Measurements from ENCODE around the gene LSAMP. TPM values are rescaled to one million over a fixed set of nuclear protein-coding genes. Genes with fewer than 3 reads are reported as not detected.

The LSAMP gene
- total and polyA plus RNA-seq, 2 donors (not counting 3 experiments of a cell fraction or from before 2014, with no cell fraction given): not detected

- Histone ChIP-seq H3K4me3 (replicated peaks in 1 of 3; ENCODE audit: insufficient read depth in 1 of 3, low read depth in 1 of 3, low read length in 3 of 3) (no peak overlapping the region), H3K27ac (ENCODE audit: insufficient read depth, low read depth, low read length) (no peak overlapping the region), H3K9ac (replicated peaks; ENCODE audit: extremely low read depth, insufficient read depth, low read length) (no peak overlapping the region), H3K9me3 (replicated peaks; ENCODE audit: control insufficient read depth, insufficient read depth, low read length) (no peaks in the 10 kb centered on the region), H2AFZ (ENCODE audit: low read depth, low read length) (no peak overlapping the region), H3K79me2 (ENCODE audit: control insufficient read depth, insufficient read depth, low read length) (no peaks in the 10 kb centered on the region), H3K9me1 (replicated peaks; ENCODE audit: control insufficient read depth, extremely low read depth, insufficient read depth, low read length) (no peaks in the 10 kb centered on the region), H3K4me1 (ENCODE audit: control insufficient read depth, extremely low read depth, insufficient read depth, low read length) (no peaks in the 10 kb centered on the region), H4K20me1 (replicated peaks; ENCODE audit: control insufficient read depth, extremely low read depth, insufficient read depth, low read length) (no peaks in the 10 kb centered on the region), H3K36me3 (ENCODE audit: control insufficient read depth in 2 of 2, extremely low read depth in 1 of 2, insufficient read depth in 2 of 2, low read length in 2 of 2) (no peaks in the 10 kb centered on the region), H3K4me2 (ENCODE audit: insufficient read depth, low read length) (no peak overlapping the region), H3K27me3 (ENCODE audit: control insufficient read depth in 2 of 2, insufficient read depth in 2 of 2, low read length in 2 of 2) (no peaks in the 10 kb centered on the region)
- intact Hi-C loops (cut with micrococcal nuclease): no loop called here
- BruUV-seq (replicated peaks): no TSS peak
- ChIA-PET POLR2A (no interaction called here), CTCF (no interaction called here)
- dilution Hi-C loops (cut with MboI; ENCODE audit: extremely low pct_ligation_motif_present, low sequenced_read_pairs): no loop called here
- DNase-seq (ENCODE audit: low read depth, low spot score): no peak
- FAIRE-seq: no peak
- TF ChIP-seq MYC (IDR thresholded peaks at IDR 0.05; ENCODE audit: low read depth, low read length) (no peak), EZH2 (IDR thresholded peaks at IDR 0.05; ENCODE audit: borderline replicate concordance, low read depth, low read length, severe bottlenecking) (no peak), CTCF (IDR thresholded peaks at IDR 0.05; ENCODE audit: extremely low read depth in 1 of 2, insufficient read depth in 1 of 2, low read depth in 1 of 2, low read length in 2 of 2) (no peak), GATA2 (IDR thresholded peaks at IDR 0.05; ENCODE audit: insufficient read depth, insufficient read length, low read depth, low read length) (no peak), JUN (IDR thresholded peaks at IDR 0.05; ENCODE audit: borderline replicate concordance, insufficient read depth, insufficient read length, low read depth) (no peak), FOS (IDR thresholded peaks at IDR 0.05; ENCODE audit: borderline replicate concordance, insufficient read depth, low read length) (no peak), POLR2A (IDR thresholded peaks at IDR 0.05; ENCODE audit: low read depth, low read length) (no peak), MAX (IDR thresholded peaks at IDR 0.05; ENCODE audit: insufficient read depth, insufficient read length) (no peak), POLR2AphosphoS5 (IDR thresholded peaks at IDR 0.05; ENCODE audit: insufficient read depth, low read depth, low read length) (no peak)
Observed at GRCh38 chr3:116033516-116033915, 411.8 kb downstream of the LSAMP start.
